ENCODE data around the gene GPR65.
"Not testable (repeated sequence)": the region's sequence is repeated elsewhere in the genome, so short reads cannot be mapped to it uniquely, and the experiment has no call there.

GPR65 gene

GRCh38 chr14:88004506-88005036, 364 bp upstream of the GPR65 start:
- no peak for DNase-seq

DNA sequence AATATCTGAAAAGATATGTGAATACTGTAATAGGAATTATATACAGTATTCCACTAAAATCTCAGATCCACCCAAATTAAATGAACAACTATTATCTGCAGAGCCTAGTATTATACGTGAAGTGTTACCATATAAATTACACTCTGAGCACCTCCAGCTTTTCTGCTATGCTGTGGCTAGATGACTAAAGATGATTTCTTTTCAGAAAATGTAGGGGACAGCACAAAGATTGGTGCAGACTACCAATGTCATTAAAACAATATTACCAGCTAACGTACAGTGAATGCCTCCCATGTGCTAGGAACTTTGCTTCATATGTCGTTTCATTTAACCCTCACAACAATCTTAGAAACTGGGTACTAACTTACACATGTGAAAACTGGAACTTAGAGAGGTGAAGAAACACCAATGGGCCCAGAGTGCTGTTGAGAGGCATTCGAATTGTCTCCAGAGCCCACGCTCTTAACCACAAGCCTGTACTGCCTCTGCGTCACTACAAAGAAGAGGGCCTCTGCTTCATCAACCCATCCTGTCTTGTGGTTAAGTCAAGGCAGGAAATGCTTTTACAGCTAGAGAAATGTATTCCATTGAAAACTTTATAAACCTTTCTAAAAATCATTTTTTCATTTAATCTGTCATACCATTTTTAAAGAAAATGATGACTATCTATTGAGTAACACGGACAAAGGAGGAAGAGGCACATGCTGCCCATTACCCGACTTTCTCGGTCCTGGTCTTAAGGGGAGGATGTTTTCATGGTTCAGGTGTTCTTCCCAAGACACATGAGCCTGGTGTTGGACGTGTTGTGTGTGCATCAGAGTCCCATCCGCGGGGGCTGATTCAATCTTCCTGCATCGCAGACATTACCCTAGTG, 1.3 kb downstream of the GPR65 start:
- no peak for DNase-seq

GRCh38 chr14:88007608-88008007, 2.7 kb downstream of the GPR65 start:
- no peak for DNase-seq

- DNase-seq, result no peak
These were observed 3.3 kb downstream of the GPR65 start for GRCh38 chr14:88008039-88008742.

DNA sequence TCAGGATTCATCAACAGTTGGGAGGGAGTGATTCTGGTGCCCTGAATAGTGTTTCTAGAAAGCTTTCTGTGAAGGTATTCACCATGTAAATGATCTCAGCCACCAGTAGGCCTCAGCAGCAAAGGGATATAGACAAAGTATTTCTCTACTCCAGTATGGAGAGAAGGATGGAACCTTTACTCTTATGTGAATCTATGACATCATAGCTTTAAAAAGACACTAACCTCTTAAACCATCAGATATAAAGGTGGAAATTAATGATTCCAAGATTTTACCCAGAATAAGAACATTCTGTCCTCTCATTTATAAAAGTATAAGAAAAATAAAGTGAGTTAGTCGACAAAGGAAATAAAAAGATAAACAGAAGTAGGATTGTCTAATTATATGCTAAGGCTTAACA, 4.6 kb downstream of the GPR65 start:
- no peak for DNase-seq

GRCh38 chr14:88010331-88010730, 5.4 kb downstream of the GPR65 start:
- no peak for DNase-seq

DNA sequence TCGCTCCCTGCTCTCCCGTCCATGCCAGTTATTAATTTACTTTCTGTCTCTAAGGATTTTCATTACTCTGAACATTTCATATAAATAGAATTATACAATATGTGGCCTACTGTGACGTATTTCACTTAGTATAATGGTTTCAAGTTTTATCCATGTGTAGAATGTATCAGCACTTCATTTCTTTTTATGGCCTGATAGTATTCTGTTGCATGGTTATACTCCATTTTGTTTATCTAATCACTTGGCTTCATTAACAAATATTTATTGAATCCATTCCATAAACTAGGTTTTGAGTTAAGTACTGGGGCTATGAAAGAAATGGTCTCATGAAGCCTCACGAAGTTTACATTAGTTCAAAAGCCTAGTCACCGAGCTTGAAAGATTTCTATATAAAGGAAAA, 7.6 kb downstream of the GPR65 start:
- DNase-seq, result no peak

GRCh38 chr14:88013750-88014349, 8.9 kb downstream of the GPR65 start:
- DNase-seq, result no peak

DNA sequence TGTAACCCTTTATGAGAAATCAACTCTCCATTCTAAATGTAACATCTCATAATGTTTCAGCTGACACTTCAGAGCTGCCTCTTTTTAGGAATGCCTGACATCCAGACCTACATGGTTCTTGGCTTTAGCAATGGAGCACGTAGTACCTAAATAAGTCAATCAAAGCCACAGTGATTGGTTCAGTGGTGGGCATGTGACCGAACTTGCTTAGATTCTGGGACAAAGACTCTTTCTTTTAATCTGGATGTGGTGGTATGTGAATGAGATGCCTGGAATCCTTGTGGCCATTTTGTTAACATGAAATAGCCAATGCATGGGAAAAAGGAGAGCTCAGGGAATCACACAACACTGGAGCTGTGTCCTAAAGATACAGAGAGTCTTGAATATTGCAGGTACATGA, 11.8 kb downstream of the GPR65 start:
- DNase-seq, result no peak

DNA sequence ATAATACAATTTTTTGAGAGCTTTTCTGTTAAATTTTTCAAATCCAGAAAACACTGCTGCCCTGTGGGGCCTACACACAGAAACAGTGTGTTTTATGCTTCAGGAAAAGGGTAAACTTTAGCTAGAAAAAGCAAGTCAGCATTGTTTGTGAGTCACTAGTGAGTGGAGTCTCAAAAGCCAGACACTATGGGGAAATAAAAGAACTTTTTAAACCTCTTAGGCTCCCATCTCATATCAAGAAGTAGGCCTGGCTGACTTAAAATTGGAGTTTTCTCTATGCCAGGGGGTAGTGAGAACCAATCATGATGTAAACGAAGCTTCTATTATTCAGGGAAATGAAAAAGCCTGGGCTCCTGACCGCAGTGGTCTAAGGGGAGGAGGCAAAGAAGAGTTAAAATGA, 12.6 kb downstream of the GPR65 start:
- DNase-seq, result no peak

DNA sequence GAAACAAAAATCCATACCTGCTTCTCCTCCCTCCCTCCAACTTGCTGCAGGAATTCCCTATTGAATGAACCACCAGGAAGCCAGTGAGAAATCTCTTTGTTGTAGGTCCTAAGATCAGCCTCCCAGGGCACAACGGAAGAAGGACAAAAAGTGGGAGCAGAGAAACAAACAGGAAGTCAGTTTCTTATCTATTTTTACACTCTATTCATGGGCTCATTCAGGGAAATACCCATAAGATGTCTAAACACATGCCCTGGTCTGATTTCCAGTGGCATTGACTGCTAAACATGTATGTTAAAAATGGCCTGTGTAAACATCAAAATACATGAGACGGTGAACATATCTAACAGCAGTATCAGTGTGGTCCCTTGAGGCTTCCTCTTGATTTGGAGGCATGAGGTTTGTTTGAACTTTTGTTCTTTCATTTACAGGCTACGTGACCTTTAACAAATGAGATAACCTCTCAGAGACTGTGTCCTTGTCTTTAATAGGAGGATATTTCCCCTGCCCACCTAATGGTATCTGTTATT, 18.8 kb downstream of the GPR65 start:
- no peak for DNase-seq

DNA sequence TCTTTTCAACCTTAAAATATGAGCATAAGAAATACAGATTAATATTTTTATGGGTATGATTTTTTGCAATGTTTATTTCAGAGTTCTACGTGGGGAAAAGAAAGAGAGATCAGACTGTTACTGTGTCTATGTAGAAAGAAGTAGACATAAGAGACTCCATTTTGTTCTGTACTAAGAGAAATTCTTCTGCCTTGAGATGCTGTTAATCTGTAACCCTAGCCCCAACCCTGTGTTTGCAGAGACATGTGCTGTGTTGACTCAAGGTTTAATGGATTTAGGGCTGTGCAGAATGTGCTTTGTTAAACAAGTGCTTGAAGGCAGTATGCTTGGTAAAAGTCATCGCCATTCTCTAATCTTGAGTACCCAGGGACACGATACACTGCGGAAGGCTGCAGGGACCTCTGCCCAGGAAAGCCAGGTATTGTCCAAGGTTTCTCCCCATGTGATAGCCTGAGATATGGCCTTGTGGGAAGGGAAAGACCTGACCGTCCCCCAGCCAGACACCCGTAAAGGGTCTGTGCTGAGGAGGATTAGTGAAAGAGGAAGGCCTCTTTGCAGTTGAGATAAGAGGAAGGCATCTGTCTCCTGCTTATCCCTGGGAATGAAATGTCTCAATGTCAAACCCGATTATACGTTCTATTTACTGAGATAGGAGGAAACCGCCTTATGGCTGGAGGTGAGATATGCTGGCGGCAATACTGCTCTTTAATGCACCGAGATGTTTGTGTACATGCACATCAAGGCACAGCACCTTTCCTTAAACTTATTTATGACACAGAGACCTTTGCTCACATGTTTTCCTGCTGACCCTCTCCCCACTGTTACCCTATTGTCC, 19.5 kb downstream of the GPR65 start:
- DNase-seq, result not testable (repeated sequence)

DNA sequence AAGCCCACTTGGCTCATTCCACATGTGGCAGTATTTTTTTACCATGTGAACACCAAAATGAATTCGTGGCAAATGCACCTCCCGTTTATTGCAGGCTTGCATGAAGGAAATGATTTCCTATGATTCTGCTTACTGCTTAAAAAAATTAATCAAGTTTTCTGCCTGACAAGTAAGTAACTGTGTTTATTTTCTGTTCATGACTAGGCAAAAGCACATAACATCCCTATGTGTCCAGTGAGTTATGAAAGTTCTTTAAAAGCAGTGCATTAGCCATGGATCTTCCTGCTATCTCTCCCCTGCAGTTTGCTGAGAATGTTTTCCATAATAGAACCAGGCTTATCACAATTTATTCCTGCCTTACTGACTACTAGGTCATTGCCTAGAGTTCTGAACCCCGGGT, 20.4 kb downstream of the GPR65 start:
- DNase-seq, result no peak

- no peak for DNase-seq
These were observed 22.0 kb downstream of the GPR65 start for GRCh38 chr14:88026890-88027289.

GRCh38 chr14:88029500-88029899, 24.6 kb downstream of the GPR65 start:
- no peak for DNase-seq

DNA sequence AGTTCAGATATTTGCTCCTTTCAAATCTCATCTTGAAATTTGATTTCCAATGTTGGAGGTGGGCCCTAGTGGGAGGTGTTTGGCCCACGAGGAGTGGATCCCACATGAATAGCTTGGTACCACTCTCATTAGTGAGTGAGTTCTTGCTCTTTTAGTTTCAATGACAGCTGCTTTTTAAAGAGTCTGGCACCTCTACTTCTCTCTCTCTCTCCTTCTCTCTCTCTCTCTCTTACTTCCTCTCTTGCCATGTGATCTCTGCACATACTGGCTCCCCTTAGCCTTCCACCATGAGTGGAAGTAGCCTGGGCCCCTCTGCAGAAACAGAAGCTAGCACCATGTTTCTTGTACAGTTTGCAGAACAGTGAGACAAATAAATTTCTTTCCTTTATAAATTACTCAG, 25.1 kb downstream of the GPR65 start:
- DNase-seq, result no peak

DNA sequence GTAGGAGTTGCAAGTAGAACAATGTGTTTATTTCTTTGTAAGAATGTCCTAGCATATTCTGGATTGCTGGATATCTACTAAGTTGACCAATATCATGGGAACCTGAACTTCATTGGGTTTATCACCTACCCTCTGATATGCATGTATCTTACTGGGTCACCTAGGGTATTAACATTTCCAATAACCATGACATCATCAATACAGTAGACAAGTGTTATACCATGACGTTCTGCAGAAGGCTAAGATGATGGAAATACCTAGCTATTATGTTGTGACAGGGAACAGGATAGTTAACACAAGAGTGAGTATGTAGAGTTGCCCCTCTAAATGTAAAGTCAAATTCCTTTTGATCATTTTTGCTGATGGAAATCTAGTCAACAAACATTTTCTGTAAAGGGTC, 26.0 kb downstream of the GPR65 start:
- no peak for DNase-seq

DNA sequence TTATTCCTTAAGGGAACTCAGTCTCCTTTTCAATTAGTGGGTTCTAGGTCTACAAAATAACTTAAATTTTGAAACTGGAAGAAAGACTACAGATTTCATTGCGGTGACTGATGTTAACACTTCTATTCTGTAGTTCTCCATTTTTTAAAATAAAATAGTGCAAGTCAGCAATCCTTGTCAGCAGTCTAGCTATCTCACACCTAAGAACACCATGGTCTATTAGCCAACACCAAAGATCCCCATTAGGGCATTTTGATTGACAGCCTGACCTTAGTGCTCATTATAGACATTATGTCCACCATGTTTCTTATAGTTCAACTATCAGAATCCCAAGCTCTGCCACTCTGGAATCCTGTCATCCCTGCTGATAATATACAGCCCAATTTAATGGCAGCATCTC, 27.4 kb downstream of the GPR65 start:
- no peak for DNase-seq

DNA sequence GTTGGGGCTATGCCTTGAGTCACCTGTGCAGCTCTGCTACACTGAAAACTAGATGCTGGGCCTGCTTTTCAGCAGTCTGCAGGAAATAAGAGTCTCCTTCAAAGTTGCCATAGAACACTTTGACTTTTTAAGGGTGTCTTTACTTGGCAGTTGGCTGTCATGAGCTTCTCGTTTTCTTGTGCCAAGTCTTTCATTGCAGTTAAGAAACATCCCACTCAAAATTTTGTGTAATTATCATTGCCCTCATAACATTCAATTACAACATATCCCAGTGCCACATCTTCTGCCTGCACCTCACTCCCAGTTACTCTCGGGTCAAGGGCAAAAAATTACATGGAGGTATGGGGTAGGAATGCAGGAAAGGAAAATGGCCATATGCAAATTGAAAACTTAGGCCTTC, 29.1 kb downstream of the GPR65 start:
- DNase-seq, result no peak

- no peak for DNase-seq
These were observed 31.5 kb downstream of the GPR65 start for GRCh38 chr14:88036422-88036821.

GRCh38 chr14:88037325-88037724, 32.4 kb downstream of the GPR65 start:
- DNase-seq, result no peak

- no peak for DNase-seq
These were observed 34.3 kb downstream of the GPR65 start for GRCh38 chr14:88039197-88039596.

- DNase-seq, result no peak
These were observed 35.2 kb downstream of the GPR65 start for GRCh38 chr14:88040146-88040545.
